ENCODE results near the gene GNG7.

DNA sequence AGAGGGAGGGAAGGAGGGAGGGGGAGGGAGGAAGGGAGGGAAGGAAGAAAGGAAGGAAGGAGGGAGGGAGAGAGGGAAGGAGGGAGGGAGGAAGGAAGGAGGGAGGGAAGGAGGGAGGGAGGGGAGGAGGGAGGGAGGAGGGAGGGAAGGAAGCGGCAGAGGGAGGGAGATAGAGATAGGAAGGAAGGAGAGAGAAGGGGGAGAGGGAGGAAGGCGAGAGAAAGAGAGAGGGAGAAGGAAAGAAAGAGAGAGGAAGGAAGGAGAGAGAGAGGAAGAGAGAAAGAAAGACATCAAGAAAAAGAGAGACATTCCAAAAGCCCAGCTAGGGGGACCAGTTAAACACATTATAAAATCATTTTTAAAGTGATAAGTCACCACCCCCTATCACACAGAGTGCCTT, 62.5 kb downstream of the GNG7 start:
- no peak for TF ChIP-seq EZH2 (IDR thresholded peaks at IDR 0.05)
- TF ChIP-seq POLR2AphosphoS5 (IDR thresholded peaks at IDR 0.05; ENCODE audit: borderline replicate concordance, low read depth, low read length), result no peak
- no peak for TF ChIP-seq FOXP2 (optimal IDR thresholded peaks at IDR 0.05; ENCODE audit: control extremely low read depth, extremely low read length, insufficient read depth)
